Kidney (tissue), 14 donors: ENCODE results near the gene MRPL22. TPM values are rescaled to one million over a fixed set of nuclear protein-coding genes. Genes with fewer than 3 reads are reported as not detected.

Experiments
- DNase-seq, 5 donors: peaks; one replicate each; pipeline ENCODE4 v3.0.0-alpha.2; 2013 to 2020
- FAIRE-seq: peaks from 2 replicates; lab custom pipeline; 2012; peaks lifted over from hg19 to GRCh38; lab: Jason Lieb, UNC
- H3K27ac ChIP-seq, 2 donors: one replicate each; pipeline ENCODE4 v1.7.0; 2013; ENCODE audit warnings: low read depth in 2 of 2, low read length in 2 of 2, inconsistent platforms in 1 of 2
- H3K27me3 ChIP-seq: one replicate; pipeline ENCODE4 v1.7.1; 2013; ENCODE audit warnings: low read length, inconsistent platforms; ENCODE audit not compliant: control insufficient read depth, insufficient read depth
- H3K36me3 ChIP-seq, 3 donors: one replicate each; pipeline versions ENCODE4 v1.7.0 to v1.7.1; 2013; ENCODE audit warnings: low read length in 3 of 3, control low read depth in 1 of 3, inconsistent platforms in 1 of 3; ENCODE audit not compliant: insufficient read depth in 3 of 3, control insufficient read depth in 2 of 3
- H3K4me1 ChIP-seq, 3 donors: one replicate each; pipeline versions ENCODE4 v1.7.0 to v1.7.1; 2013; ENCODE audit warnings: low read length in 3 of 3, inconsistent platforms in 1 of 3, low read depth in 1 of 3; ENCODE audit not compliant: control insufficient read depth in 2 of 3, insufficient read depth in 2 of 3
- H3K4me3 ChIP-seq, 3 donors: one replicate each; pipeline versions ENCODE4 v1.7.0 to v1.8.1; 2013; ENCODE audit warnings: low read length in 3 of 3, control low read depth in 1 of 3, inconsistent platforms in 1 of 3
- H3K9ac ChIP-seq, 3 donors: one replicate each; pipeline versions ENCODE4 v1.7.0 to v1.7.1; 2013; ENCODE audit warnings: low read length in 3 of 3, control low read depth in 1 of 3, inconsistent platforms in 1 of 3
- H3K9me3 ChIP-seq, 3 donors: one replicate each; pipeline versions ENCODE4 v1.7.0 to v1.7.1; 2013; ENCODE audit warnings: low read length in 3 of 3, control low read depth in 1 of 3, inconsistent platforms in 1 of 3; ENCODE audit not compliant: control insufficient read depth in 2 of 3, insufficient read depth in 1 of 3
- CTCF ChIP-seq: IDR thresholded peaks from 3 replicates; pipeline ENCODE4 v1.5.1; 2012; ENCODE audit warnings: mild to moderate bottlenecking, moderate library complexity, borderline replicate concordance; ENCODE audit not compliant: insufficient read depth; ENCODE audit errors: extremely low read depth
- intact Hi-C: fragments of 100-400 bp; cut with DNase I; formaldehyde crosslinking; loops from one replicate; pipeline ENCODE4 v1.11.1; 2022
- polyA plus RNA-seq: library from polyadenylated mRNA; stranded (reverse); fragments of 350-450 nt; fragmentation: Illumina TruSeq; extraction: RNeasy Lipid Tissue Mini Kit (QIAGEN cat#74804); gene quantifications from one replicate; pipeline ENCODE4 v1.2.3, GENCODE V29; 2014; ENCODE audit warnings: low read depth, low replicate concordance; ENCODE audit not compliant: insufficient read depth
- total RNA-seq: library from RNA; stranded (reverse); fragmentation: NEBNext Ultra II Directional; extraction: Animal tissue kit (Norgen Biotek cat#: 25700); gene quantifications from one replicate; pipeline ENCODE4 v1.2.1, GENCODE V29; 2021
- donor health status: control.
- donor health status: control.
- donor health status: control.
- donor health status: control.
- donor health status: control.
- donor health status: DM: yes; HTN: yes; CAD: no.
- donor health status: Normal renal cell carcinoma (clear cell type).

The MRPL22 gene
- total and polyA plus RNA-seq, 2 donors from 2014 or later, result 40.8 to 72.7 TPM

DNA sequence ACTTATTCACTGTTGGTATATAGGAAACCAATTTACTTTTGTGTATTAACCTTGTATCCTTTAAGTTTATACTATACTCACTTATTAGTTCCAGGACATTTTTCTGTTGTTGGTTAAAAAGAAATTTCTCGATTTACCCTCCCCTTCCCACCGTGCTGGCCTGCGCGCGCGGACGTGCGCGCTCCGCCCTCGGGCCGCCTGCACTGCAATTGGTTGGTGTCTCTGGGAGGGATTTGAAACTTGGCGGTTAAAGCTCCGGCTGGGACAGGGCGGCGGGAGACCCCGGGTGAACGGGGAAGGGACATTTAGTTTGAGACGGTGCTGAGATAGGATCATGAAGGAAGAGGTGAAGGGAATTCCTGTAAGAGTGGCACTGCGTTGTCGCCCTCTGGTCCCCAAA is 72.7 kb downstream of the MRPL22 start, which contains the start of gene KIF4B:
Gene KIF4B (plus strand): TSS at position 230 of the 400 bp plus-strand sequence. CDS start 105 bp downstream, at position 335.
- Histone ChIP-seq H3K36me3 (no peaks in the 10 kb centered on the region), H3K9me3 (no peaks in the 10 kb centered on the region), H3K9ac (no peak within 1 kb of the TSS), H3K27me3 (no peaks in the 10 kb centered on the region), H3K4me1 (no peaks in the 10 kb centered on the region), H3K4me3 (no peak within 1 kb of the TSS), H3K27ac (no peak within 1 kb of the TSS)
- TF ChIP-seq CTCF, result no peak
- DNase-seq, result no peak
- intact Hi-C loops, result no loop called here
- FAIRE-seq, result no peak

DNA sequence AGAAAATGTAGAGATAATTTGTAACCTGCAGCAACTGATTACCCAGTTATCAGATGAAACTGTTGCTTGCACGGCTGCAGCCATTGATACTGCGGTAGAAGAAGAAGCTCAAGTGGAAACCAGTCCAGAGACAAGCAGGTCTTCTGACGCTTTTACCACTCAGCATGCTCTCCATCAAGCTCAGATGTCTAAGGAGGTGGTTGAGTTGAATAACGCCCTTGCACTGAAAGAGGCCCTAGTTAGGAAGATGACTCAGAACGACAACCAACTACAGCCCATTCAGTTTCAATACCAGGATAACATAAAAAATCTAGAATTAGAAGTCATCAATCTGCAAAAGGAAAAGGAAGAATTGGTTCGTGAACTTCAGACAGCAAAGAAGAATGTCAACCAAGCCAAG is 74.4 kb downstream of the MRPL22 start:
- H3K4me1 ChIP-seq, result no peaks in the 10 kb centered on the region
- H3K4me3 ChIP-seq, result no peak overlapping the region
- no peak overlapping the region for H3K27ac ChIP-seq
- H3K36me3 ChIP-seq, result no peaks in the 10 kb centered on the region
- no peaks in the 10 kb centered on the region for H3K27me3 ChIP-seq
- no peak for DNase-seq
- H3K9me3 ChIP-seq, result no peaks in the 10 kb centered on the region
- intact Hi-C loops, result no loop called here
- no peak for FAIRE-seq
- TF ChIP-seq CTCF, result no peak
- H3K9ac ChIP-seq, result no peak overlapping the region

GRCh38 chr5:155017610-155018009 is 76.7 kb downstream of the MRPL22 start:
- intact Hi-C loops, result no loop called here
- Histone ChIP-seq H3K4me3 (no peak overlapping the region), H3K27me3 (no peaks in the 10 kb centered on the region), H3K9ac (no peak overlapping the region), H3K27ac (no peak overlapping the region), H3K9me3 (no peaks in the 10 kb centered on the region), H3K4me1 (no peaks in the 10 kb centered on the region), H3K36me3 (no peaks in the 10 kb centered on the region)
- FAIRE-seq (no peak), DNase-seq (no peak)
- no peak for TF ChIP-seq CTCF

Other genes starting within 250 kb of the MRPL22 start
- 155 TPM for gene LARP1, start 185.7 kb upstream of the MRPL22 start, total RNA-seq
- gene LARP1, start 185.7 kb upstream of the MRPL22 start, polyA plus RNA-seq, result 25.2 TPM
- 14.1 TPM for gene FAXDC2, start 90.5 kb upstream of the MRPL22 start, total RNA-seq
- gene FAXDC2, start 90.5 kb upstream of the MRPL22 start, polyA plus RNA-seq, result 18.3 TPM
- gene CNOT8, start 82.4 kb upstream of the MRPL22 start, total RNA-seq, result 40.4 TPM
- gene CNOT8, start 82.4 kb upstream of the MRPL22 start, polyA plus RNA-seq, result 28.4 TPM
- gene GEMIN5, start 2.9 kb upstream of the MRPL22 start, total RNA-seq, result 14.8 TPM
- 3.5 TPM for gene GEMIN5, start 2.9 kb upstream of the MRPL22 start, polyA plus RNA-seq
- not detected for gene KIF4B, start 72.7 kb downstream of the MRPL22 start, total RNA-seq
- not detected for gene KIF4B, start 72.7 kb downstream of the MRPL22 start, polyA plus RNA-seq